K562 (cell line): ENCODE results near the gene ADGRG4. TPM values are rescaled to one million over a fixed set of nuclear protein-coding genes. Genes with fewer than 3 reads are reported as not detected.

Experiments used
- ATAC-seq: fragments of 200-7000 bp; cut with Tn5 transposase; 3 replicates; pipeline ENCODE4 v1.9.1; 2020; ENCODE audit warnings: moderate library complexity
- BruUV-seq: library from RNA; stranded (reverse); fragments of 400-500 nt; replicated peaks from 2 replicates; lab custom pipeline; 2021; lab: Mats Ljungman, UMichigan
- CTCF ChIA-PET: fragments of 300-600 bp; formaldehyde crosslinking; extraction: SDS; loops from one replicate; lab custom pipeline; 2021; ENCODE audit warnings: low intra/inter-chr PET ratio; lab: Yijun Ruan, JAX
- POLR2A ChIA-PET: fragments of 300-600, 350-650 bp; sonication (Branson Sonifier 250); formaldehyde crosslinking; extraction: SDS; loops from one replicate; lab custom pipeline; 2021; ENCODE audit warnings: antibody characterized with exemption, inconsistent platforms; lab: Yijun Ruan, JAX
- DNase-seq, 4 experiments: peaks; one replicate each; pipeline versions ENCODE4 v3.0.0 to v3.0.0-alpha.2; 2011 to 2018; ENCODE audit warnings: low spot score in 3 of 4, mixed read lengths in 3 of 4; ENCODE audit errors: extremely low read depth in 1 of 4
- FAIRE-seq: peaks from 2 replicates; lab custom pipeline; 2011; peaks lifted over from hg19 to GRCh38; lab: Jason Lieb, UNC
- H2AFZ ChIP-seq: 2 replicates; pipeline ENCODE4 v1.6.0; 2011; ENCODE audit warnings: low read depth, low read length, control low read depth, inconsistent platforms
- H3K27ac ChIP-seq: fragments of 200-600 bp; 3 replicates; pipeline ENCODE4 v1.8.0; 2011; ENCODE audit warnings: low read depth, mild to moderate bottlenecking, control low read depth, inconsistent platforms, low read length, moderate library complexity, mixed read lengths; ENCODE audit errors: extremely low read depth
- H3K27me3 ChIP-seq, 2 experiments: fragments of 300-600 bp in 1 of 2; 2 replicates in 1 of 2; 3 replicates in 1 of 2; pipeline versions ENCODE4 v1.6.0 to v1.8.0; 2011; ENCODE audit warnings: inconsistent platforms in 2 of 2, low read length in 2 of 2, mild to moderate bottlenecking in 1 of 2, mixed read lengths in 1 of 2, moderate library complexity in 1 of 2; ENCODE audit not compliant: control insufficient read depth in 2 of 2, insufficient read depth in 2 of 2
- H3K36me3 ChIP-seq: fragments of 300-600 bp; 3 replicates; pipeline ENCODE4 v1.8.0; 2011; ENCODE audit warnings: mild to moderate bottlenecking, low read length, inconsistent platforms; ENCODE audit not compliant: control insufficient read depth, insufficient read depth
- H3K4me1 ChIP-seq, 2 experiments: fragments of 200-600 bp in 1 of 2; replicated peaks in 1 of 2; 2 replicates in 1 of 2; 3 replicates in 1 of 2; pipeline versions ENCODE4 v1.5.1 to v1.8.0; 2011; ENCODE audit warnings: inconsistent platforms in 2 of 2, low read length in 2 of 2, mild to moderate bottlenecking in 1 of 2, mixed read lengths in 1 of 2, moderate library complexity in 1 of 2; ENCODE audit not compliant: control insufficient read depth in 2 of 2, insufficient read depth in 2 of 2
- H3K4me2 ChIP-seq: 2 replicates; pipeline ENCODE4 v1.6.1; 2011; ENCODE audit warnings: low read length, control low read depth, inconsistent platforms, mixed read lengths; ENCODE audit not compliant: insufficient read depth
- H3K4me3 ChIP-seq: fragments of 200-600 bp; sonication (generic), shearing (Covaris generic); 2 replicates; pipeline ENCODE4 v1.5.1; 2016; ENCODE audit warnings: control low read depth, inconsistent platforms
- H3K79me2 ChIP-seq: fragments of 200-600 bp; 3 replicates; pipeline ENCODE4 v1.8.0; 2011; ENCODE audit warnings: low read length, inconsistent platforms; ENCODE audit not compliant: control insufficient read depth, insufficient read depth
- H3K9ac ChIP-seq, 2 experiments: 2 replicates each; pipeline versions ENCODE4 v1.6.0 to v1.6.1; 2011; ENCODE audit warnings: low read depth in 2 of 2, low read length in 2 of 2, control low read depth in 1 of 2, inconsistent platforms in 1 of 2, mild to moderate bottlenecking in 1 of 2, mixed read lengths in 1 of 2; ENCODE audit not compliant: insufficient read depth in 1 of 2
- H3K9me1 ChIP-seq: one replicate; pipeline ENCODE4 v1.6.0; 2011; ENCODE audit warnings: inconsistent platforms, mild to moderate bottlenecking, low read length, moderate library complexity; ENCODE audit not compliant: control insufficient read depth, insufficient read depth
- H3K9me3 ChIP-seq: replicated peaks from 2 replicates; pipeline ENCODE4 v1.5.1; 2011; ENCODE audit warnings: low read depth, low read length, inconsistent platforms; ENCODE audit not compliant: control insufficient read depth, insufficient read depth
- H4K20me1 ChIP-seq: replicated peaks from 2 replicates; pipeline ENCODE4 v1.6.1; 2011; ENCODE audit warnings: low read length, inconsistent platforms, mixed read lengths; ENCODE audit not compliant: control insufficient read depth, insufficient read depth
- CCAR2 ChIP-seq: fragments of 200-400 bp; formaldehyde crosslinking; IDR thresholded peaks from 2 replicates; pipeline ENCODE4 v1.6.1; 2017; ENCODE audit warnings: mild to moderate bottlenecking, low read depth, low read length
- DACH1 ChIP-seq: fragments of 450-650 bp; IDR thresholded peaks from 2 replicates; pipeline ENCODE4 v1.6.1; 2018; ENCODE audit not compliant: partially characterized antibody
- HEY1 ChIP-seq: fragments of 250-450 bp; sonication (Bioruptor Pico); IDR thresholded peaks from 2 replicates; pipeline ENCODE4 v1.5.0; 2020; ENCODE audit warnings: mild to moderate bottlenecking, moderate library complexity, borderline replicate concordance
- HNRNPUL1 ChIP-seq: fragments of 200-400 bp; formaldehyde crosslinking; IDR thresholded peaks from 2 replicates; pipeline ENCODE4 v1.6.1; 2017; ENCODE audit warnings: low read length
- MAFK ChIP-seq: IDR thresholded peaks from 2 replicates; pipeline ENCODE4 v1.6.1; 2011; ENCODE audit warnings: low read length, improper control_type of control experiment
- MAX ChIP-seq: sonication (generic); formaldehyde crosslinking; IDR thresholded peaks from 2 replicates; pipeline ENCODE4 v1.9.0; 2022; ENCODE audit warnings: mild to moderate bottlenecking, missing genetic modification reagents
- NFIC ChIP-seq: fragments of 450-650 bp; IDR thresholded peaks from 2 replicates; pipeline ENCODE4 v1.6.1; 2017; ENCODE audit warnings: mild to moderate bottlenecking, inconsistent platforms
- PATZ1 ChIP-seq: fragments of 250-450 bp; sonication (Bioruptor Pico); IDR thresholded peaks from 2 replicates; pipeline ENCODE4 v1.5.0; 2020; ENCODE audit warnings: mild to moderate bottlenecking, borderline replicate concordance
- ZNF444 ChIP-seq: fragments of 250-450 bp; sonication (Bioruptor Pico); IDR thresholded peaks from 2 replicates; pipeline ENCODE4 v1.4.0; 2020; ENCODE audit warnings: mild to moderate bottlenecking, moderate library complexity
- in situ Hi-C: fragments of 300-500 bp; cut with MboI; formaldehyde crosslinking; loops from 4 replicates; pipeline ENCODE4 v1.15.0; 2018; ENCODE audit warnings: inconsistent platforms, mixed read lengths
- intact Hi-C: fragments of 100-400 bp; cut with micrococcal nuclease; formaldehyde crosslinking; loops from 2 replicates; pipeline ENCODE4 v1.14.2; 2022
- polyA plus RNA-seq, 8 experiments: library from polyadenylated mRNA; depleted of rRNA in 4 of 8; stranded (reverse) in 5 of 8; unstranded in 3 of 8; fragments of >200 nt; fragmentation: Nextera tagmentation in 2 of 8; fragmentation: Illumina TruSeq in 1 of 8; extraction: Ambion mirVana in 2 of 8; extraction: Trizol in 1 of 8; gene quantifications; 2 replicates each; pipeline versions ENCODE4 v1.2.1 to v1.2.3, GENCODE V29; 2011 to 2014; ENCODE audit warnings: inconsistent platforms in 1 of 8, missing spikeins in 1 of 8
- total RNA-seq, 7 experiments: library from RNA; depleted of rRNA in 6 of 7; stranded (reverse); fragments of >200 nt in 6 of 7; fragmentation: Illumina TruSeq in 2 of 7; extraction: Trizol in 2 of 7; gene quantifications; 2 replicates each; pipeline versions ENCODE4 v1.2.1 to v1.2.3, GENCODE V29; 2011 to 2021; ENCODE audit warnings: low replicate concordance in 1 of 7

ADGRG4 gene
- total and polyA plus RNA-seq, 9 of the 15 experiments (the other 6 are each of a cell fraction or from before 2014, with no cell fraction given) = not detected

GRCh38 chrX:136319600-136319999, 18.8 kb downstream of the ADGRG4 start:
- POLR2A ChIA-PET = interaction anchor here (1.1 kb wide), 1 partner anchor 11 kb away, joined by 4 read pairs; no protein-coding TSS in a partner anchor
- H3K4me2 ChIP-seq = no peak overlapping the region
- H3K79me2 ChIP-seq = no peaks in the 10 kb centered on the region
- H2AFZ ChIP-seq = no peak overlapping the region
- no peaks in the 10 kb centered on the region; a peak in 1 of 5 replicates for H3K27me3 ChIP-seq
- H3K9me1 ChIP-seq = no peaks in the 10 kb centered on the region
- no peaks in the 10 kb centered on the region for H3K4me1 ChIP-seq
- in situ Hi-C loops = no loop called here
- no peaks in the 10 kb centered on the region for H3K9me3 ChIP-seq
- no peak overlapping the region for H3K4me3 ChIP-seq
- no peak for DNase-seq
- no peak overlapping the region for H3K27ac ChIP-seq
- H3K9ac ChIP-seq = no peak overlapping the region
- CTCF ChIA-PET = no interaction called here
- no peak for FAIRE-seq
- BruUV-seq = no TSS peak
- ATAC-seq = no peak
- H3K36me3 ChIP-seq = no peaks in the 10 kb centered on the region
- no peaks in the 10 kb centered on the region for H4K20me1 ChIP-seq
- no peak for TF ChIP-seq ZNF444
- no peak for TF ChIP-seq MAFK
- TF ChIP-seq HEY1 = no peak
- TF ChIP-seq NFIC = no peak
- TF ChIP-seq HNRNPUL1 = no peak
- no peak for TF ChIP-seq MAX (CRISPR knock-in tag)
- no peak for TF ChIP-seq CCAR2
- no peak for TF ChIP-seq PATZ1 (CRISPR knock-in tag)
- peak; percentile 84 for TF ChIP-seq DACH1
- TF ChIP-seq, all 486 proteins: peak for 1
- intact Hi-C loops = no loop called here
